HG03025 (cell line): Measurements from ENCODE around the gene ADAM17.
A peak's percentile ranks its signal among the peaks of the same experiment; 100 is the strongest.

Experiments
- ATAC-seq: cut with Tn5 transposase; IDR thresholded peaks from one replicate; pipeline ENCODE4 v1.9.1; 2021; ENCODE audit warnings: mild to moderate bottlenecking, moderate library complexity; ENCODE audit not compliant: unreplicated experiment, low FRiP score

The ADAM17 gene

GRCh38 chr2:9474361-9475057, 81.1 kb downstream of the ADAM17 start, which contains the start of gene IAH1:
Gene IAH1 (plus strand): TSS chr2:9474551. CDS start chr2:9474567, 16 bp downstream.
- peak; percentile 74 for ATAC-seq

- ATAC-seq, result peak; percentile 38
Observed at GRCh38 chr2:9473985-9474360, 81.7 kb downstream of the ADAM17 start.

- no peak for ATAC-seq
Observed at GRCh38 chr2:9473308-9473984, 82.2 kb downstream of the ADAM17 start.

GRCh38 chr2:9472511-9472910, 83.1 kb downstream of the ADAM17 start:
- ATAC-seq, result no peak

- no peak for ATAC-seq
Observed at GRCh38 chr2:9471206-9471605, 84.4 kb downstream of the ADAM17 start.

- no peak for ATAC-seq
Observed at GRCh38 chr2:9467687-9468086, 87.9 kb downstream of the ADAM17 start.

GRCh38 chr2:9466147-9466683, 89.4 kb downstream of the ADAM17 start:
- no peak for ATAC-seq

GRCh38 chr2:9465170-9465569, 90.5 kb downstream of the ADAM17 start:
- no peak for ATAC-seq

- no peak for ATAC-seq
Observed at GRCh38 chr2:9463698-9464034, 92.0 kb downstream of the ADAM17 start.

GRCh38 chr2:9462886-9463697, 92.5 kb downstream of the ADAM17 start:
- ATAC-seq, result no peak

- no peak for ATAC-seq
Observed at GRCh38 chr2:9462313-9462712, 93.3 kb downstream of the ADAM17 start.

- no peak for ATAC-seq
Observed at GRCh38 chr2:9461079-9461478, 94.6 kb downstream of the ADAM17 start.

- ATAC-seq, result no peak
Observed at GRCh38 chr2:9460441-9461017, 95.1 kb downstream of the ADAM17 start.

GRCh38 chr2:9451231-9451630, 104.4 kb downstream of the ADAM17 start:
- no peak for ATAC-seq

- ATAC-seq, result no peak
Observed at GRCh38 chr2:9445089-9445488, 110.5 kb downstream of the ADAM17 start.

GRCh38 chr2:9443526-9443925, 112.1 kb downstream of the ADAM17 start:
- ATAC-seq, result no peak

GRCh38 chr2:9441556-9441955, 114.1 kb downstream of the ADAM17 start:
- no peak for ATAC-seq

- no peak for ATAC-seq
Observed at GRCh38 chr2:9440058-9440727, 115.4 kb downstream of the ADAM17 start.

- no peak for ATAC-seq
Observed at GRCh38 chr2:9439536-9439935, 116.1 kb downstream of the ADAM17 start.
